Measurements from ENCODE around the gene GNAO1.
A peak's percentile ranks its signal among the peaks of the same experiment; 100 is the strongest.

Gene GNAO1

DNA sequence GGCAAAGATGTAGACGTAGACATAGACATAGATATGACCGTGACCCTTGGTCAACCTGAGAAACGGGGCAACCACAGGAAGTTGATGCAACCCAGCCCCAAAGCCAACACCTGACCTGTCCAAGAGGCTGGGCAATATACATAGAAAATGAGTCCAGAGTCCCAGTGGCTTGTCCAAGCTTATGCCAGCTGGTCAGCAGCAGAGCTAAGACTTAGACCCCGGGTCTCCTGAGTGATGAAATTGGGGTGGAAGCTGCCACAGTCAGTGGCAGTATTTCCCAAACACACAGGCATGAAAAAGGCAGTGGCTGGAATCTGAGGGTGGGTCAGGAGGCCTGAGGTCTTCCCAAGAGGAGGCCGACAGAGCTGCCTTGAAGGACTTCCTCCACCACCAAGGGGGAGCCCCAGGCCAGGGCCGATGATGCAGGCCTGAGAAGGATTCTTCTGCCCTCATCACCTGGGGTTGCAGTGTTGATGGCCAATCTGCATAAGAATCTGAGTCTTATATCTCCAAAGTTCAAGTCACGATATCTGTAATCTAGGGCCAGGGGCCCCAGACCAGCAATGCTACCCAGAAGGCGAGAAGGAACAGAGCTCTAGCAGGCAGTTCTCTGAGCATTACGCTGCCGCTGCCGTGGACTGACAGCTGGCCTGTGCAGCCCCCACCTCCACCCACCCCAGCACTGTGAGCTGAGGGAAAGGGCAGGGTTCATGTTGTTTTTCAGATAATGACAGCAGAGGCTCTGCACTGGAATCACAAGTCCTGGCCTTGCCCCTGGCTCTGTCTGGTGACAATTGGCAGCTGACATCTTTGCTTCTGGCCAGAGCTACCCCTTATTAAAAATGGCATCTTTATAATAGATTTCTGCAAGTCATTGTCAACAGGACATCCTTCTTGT is 72.7 kb downstream of the GNAO1 start:
- WGBS, 2 donors (ENCODE audit: extremely low coverage in 2 of 2, insufficient read length in 2 of 2, insufficient replicate concordance in 1 of 2), result no CpG with 5 or more reads among the region's 11 CpGs
- Histone ChIP-seq H2BK15ac (ENCODE audit: low read length) (no peak overlapping the region), H2BK120ac (ENCODE audit: low read depth, low read length) (no peak overlapping the region), H2AK5ac (ENCODE audit: low read depth, low read length) (no peak overlapping the region), H3K4me2 (ENCODE audit: insufficient read depth, low read length, poor library complexity, severe bottlenecking) (no peak overlapping the region), H4K91ac (ENCODE audit: low read depth, low read length, poor library complexity) (no peak overlapping the region), H3K14ac (ENCODE audit: low read length) (no peak overlapping the region), H3K27me3 (ENCODE audit: control insufficient read depth in 3 of 3, insufficient read depth in 3 of 3, low read depth in 1 of 3, low read length in 3 of 3) (no peaks in the 10 kb centered on the region), H3K4ac (ENCODE audit: low read length) (no peak overlapping the region), H2AFZ (ENCODE audit: low read length) (peak overlapping the region; percentile 35), H3K36me3 (replicated peaks in 1 of 2; ENCODE audit: control insufficient read depth in 2 of 2, insufficient read depth in 2 of 2, low read length in 2 of 2) (no peaks in the 10 kb centered on the region), H2BK5ac (ENCODE audit: low read length) (no peak overlapping the region), H3K18ac (ENCODE audit: low read length) (no peak overlapping the region), H3K9me3 (replicated peaks in 1 of 2; ENCODE audit: control insufficient read depth in 2 of 2, insufficient read depth in 1 of 2, low read depth in 1 of 2, low read length in 2 of 2) (no peaks in the 10 kb centered on the region), H3K4me1 (ENCODE audit: control insufficient read depth in 2 of 2, insufficient read depth in 1 of 2, low read depth in 1 of 2, low read length in 2 of 2) (peaks cover 7 to 12% of the 10 kb centered on the region in 2 donors), H3K27ac (replicated peaks; ENCODE audit: low read length) (no peak overlapping the region), H4K8ac (ENCODE audit: low read depth, low read length) (no peak overlapping the region), H2BK12ac (ENCODE audit: low read length) (no peak overlapping the region), H3K79me1 (ENCODE audit: low read depth, low read length) (no peaks in the 10 kb centered on the region), H3K4me3 (ENCODE audit: low read length in 2 of 2) (no peak overlapping the region), H3K9ac (ENCODE audit: low read depth, low read length, poor library complexity) (no peak overlapping the region), H3K23ac (ENCODE audit: low read depth, low read length, poor library complexity) (peak overlapping the region; percentile 39)
- DNase-seq (ENCODE audit: low spot score), result no peak

DNA sequence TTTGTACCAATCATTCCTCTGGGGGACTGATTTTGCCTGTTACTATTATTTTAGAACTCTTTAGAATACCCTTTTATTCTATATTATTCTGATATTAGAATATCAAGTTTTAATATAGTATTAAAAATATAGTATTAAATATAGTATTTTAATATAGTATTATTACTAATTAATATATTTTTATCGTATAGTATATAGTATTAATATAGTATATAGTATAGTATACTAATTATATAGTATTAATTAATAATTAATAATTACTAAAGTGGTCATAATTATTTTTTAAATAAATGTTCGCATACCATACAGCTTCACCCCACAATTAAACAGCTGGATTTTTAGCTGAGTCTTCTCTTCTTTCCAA is 73.3 kb downstream of the GNAO1 start:
- Histone ChIP-seq H3K9ac (ENCODE audit: low read depth, low read length, poor library complexity) (no peak overlapping the region), H2AK5ac (ENCODE audit: low read depth, low read length) (no peak overlapping the region), H3K36me3 (replicated peaks in 1 of 2; ENCODE audit: control insufficient read depth in 2 of 2, insufficient read depth in 2 of 2, low read length in 2 of 2) (no peaks in the 10 kb centered on the region), H2BK12ac (ENCODE audit: low read length) (no peak overlapping the region), H3K18ac (ENCODE audit: low read length) (no peak overlapping the region), H2AFZ (ENCODE audit: low read length) (no peak overlapping the region), H3K14ac (ENCODE audit: low read length) (no peak overlapping the region), H3K4ac (ENCODE audit: low read length) (no peak overlapping the region), H2BK120ac (ENCODE audit: low read depth, low read length) (no peak overlapping the region), H3K27me3 (ENCODE audit: control insufficient read depth in 3 of 3, insufficient read depth in 3 of 3, low read depth in 1 of 3, low read length in 3 of 3) (no peaks in the 10 kb centered on the region), H3K27ac (replicated peaks; ENCODE audit: low read length) (no peak overlapping the region), H3K79me1 (ENCODE audit: low read depth, low read length) (no peaks in the 10 kb centered on the region), H2BK5ac (ENCODE audit: low read length) (no peak overlapping the region), H3K4me3 (ENCODE audit: low read length in 2 of 2) (no peak overlapping the region), H3K23ac (ENCODE audit: low read depth, low read length, poor library complexity) (no peak overlapping the region), H3K9me3 (replicated peaks in 1 of 2; ENCODE audit: control insufficient read depth in 2 of 2, insufficient read depth in 1 of 2, low read depth in 1 of 2, low read length in 2 of 2) (no peaks in the 10 kb centered on the region), H2BK15ac (ENCODE audit: low read length) (no peak overlapping the region), H4K91ac (ENCODE audit: low read depth, low read length, poor library complexity) (no peak overlapping the region), H3K4me1 (ENCODE audit: control insufficient read depth in 2 of 2, insufficient read depth in 1 of 2, low read depth in 1 of 2, low read length in 2 of 2) (peaks cover 10% of the 10 kb centered on the region in 2 donors), H4K8ac (ENCODE audit: low read depth, low read length) (no peak overlapping the region), H3K4me2 (ENCODE audit: insufficient read depth, low read length, poor library complexity, severe bottlenecking) (no peak overlapping the region)
- no peak for DNase-seq (ENCODE audit: low spot score)
- no CpG with 5 or more reads among the region's 2 CpGs for WGBS, 2 donors (ENCODE audit: extremely low coverage in 2 of 2, insufficient read length in 2 of 2, insufficient replicate concordance in 1 of 2)

- H4K8ac ChIP-seq (ENCODE audit: low read depth, low read length), result no peak overlapping the region
- no peaks in the 10 kb centered on the region for H3K36me3 ChIP-seq (replicated peaks in 1 of 2; ENCODE audit: control insufficient read depth in 2 of 2, insufficient read depth in 2 of 2, low read length in 2 of 2)
- no peak for DNase-seq (ENCODE audit: low spot score)
- H2BK120ac ChIP-seq (ENCODE audit: low read depth, low read length), result no peak overlapping the region
- no peaks in the 10 kb centered on the region for H3K9me3 ChIP-seq (replicated peaks in 1 of 2; ENCODE audit: control insufficient read depth in 2 of 2, insufficient read depth in 1 of 2, low read depth in 1 of 2, low read length in 2 of 2)
- no peak overlapping the region for H3K18ac ChIP-seq (ENCODE audit: low read length)
- H3K4ac ChIP-seq (ENCODE audit: low read length), result no peak overlapping the region
- H3K23ac ChIP-seq (ENCODE audit: low read depth, low read length, poor library complexity), result peak overlapping the region; percentile 16
- no peaks in the 10 kb centered on the region for H3K79me1 ChIP-seq (ENCODE audit: low read depth, low read length)
- H3K27me3 ChIP-seq (ENCODE audit: control insufficient read depth in 3 of 3, insufficient read depth in 3 of 3, low read depth in 1 of 3, low read length in 3 of 3), result no peaks in the 10 kb centered on the region
- no peak overlapping the region for H3K4me3 ChIP-seq (ENCODE audit: low read length in 2 of 2)
- no peak overlapping the region for H4K91ac ChIP-seq (ENCODE audit: low read depth, low read length, poor library complexity)
- H2BK15ac ChIP-seq (ENCODE audit: low read length), result no peak overlapping the region
- no peak overlapping the region for H2AFZ ChIP-seq (ENCODE audit: low read length)
- H2BK5ac ChIP-seq (ENCODE audit: low read length), result no peak overlapping the region
- H3K4me2 ChIP-seq (ENCODE audit: insufficient read depth, low read length, poor library complexity, severe bottlenecking), result no peak overlapping the region
- no CpG with 5 or more reads among the region's 4 CpGs for WGBS, 2 donors (ENCODE audit: extremely low coverage in 2 of 2, insufficient read length in 2 of 2, insufficient replicate concordance in 1 of 2)
- H3K4me1 ChIP-seq (ENCODE audit: control insufficient read depth in 2 of 2, insufficient read depth in 1 of 2, low read depth in 1 of 2, low read length in 2 of 2), result peaks cover 9 to 10% of the 10 kb centered on the region in 2 donors
- H2AK5ac ChIP-seq (ENCODE audit: low read depth, low read length), result no peak overlapping the region
- no peak overlapping the region for H3K14ac ChIP-seq (ENCODE audit: low read length)
- H3K27ac ChIP-seq (replicated peaks; ENCODE audit: low read length), result no peak overlapping the region
- H2BK12ac ChIP-seq (ENCODE audit: low read length), result no peak overlapping the region
- H3K9ac ChIP-seq (ENCODE audit: low read depth, low read length, poor library complexity), result no peak overlapping the region
Measured at GRCh38 chr16:56265184-56265583, 73.9 kb downstream of the GNAO1 start.

DNA sequence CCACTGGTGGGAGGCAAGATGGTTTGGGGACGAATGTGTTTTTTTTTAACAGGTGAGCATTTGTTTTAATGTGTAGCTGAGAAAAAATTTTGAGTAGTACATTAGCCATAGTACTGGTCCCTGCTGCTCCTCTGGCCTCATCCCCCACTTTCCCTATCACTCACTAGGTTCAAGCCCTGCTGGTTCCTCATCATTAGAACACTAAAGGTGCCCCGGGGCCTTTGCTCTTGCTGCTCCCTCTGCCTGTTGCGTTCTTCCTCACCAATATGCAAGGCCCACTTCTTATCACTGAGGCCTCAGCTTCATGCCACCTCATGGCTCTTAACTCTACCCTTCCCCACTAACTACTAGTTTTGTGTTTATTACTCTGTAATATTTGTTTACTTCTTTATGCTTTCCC is 74.5 kb downstream of the GNAO1 start:
- no peak overlapping the region for H3K9ac ChIP-seq (ENCODE audit: low read depth, low read length, poor library complexity)
- no peak overlapping the region for H3K18ac ChIP-seq (ENCODE audit: low read length)
- no peak overlapping the region for H2BK120ac ChIP-seq (ENCODE audit: low read depth, low read length)
- H2BK12ac ChIP-seq (ENCODE audit: low read length), result no peak overlapping the region
- WGBS, 2 donors (ENCODE audit: extremely low coverage in 2 of 2, insufficient read length in 2 of 2, insufficient replicate concordance in 1 of 2), result no CpG with 5 or more reads among the region's 3 CpGs
- no peak overlapping the region for H3K23ac ChIP-seq (ENCODE audit: low read depth, low read length, poor library complexity)
- H3K36me3 ChIP-seq (replicated peaks in 1 of 2; ENCODE audit: control insufficient read depth in 2 of 2, insufficient read depth in 2 of 2, low read length in 2 of 2), result no peaks in the 10 kb centered on the region
- DNase-seq (ENCODE audit: low spot score), result no peak
- H3K4me3 ChIP-seq (ENCODE audit: low read length in 2 of 2), result no peak overlapping the region
- no peak overlapping the region for H2BK5ac ChIP-seq (ENCODE audit: low read length)
- H4K8ac ChIP-seq (ENCODE audit: low read depth, low read length), result no peak overlapping the region
- no peak overlapping the region for H2BK15ac ChIP-seq (ENCODE audit: low read length)
- H3K27me3 ChIP-seq (ENCODE audit: control insufficient read depth in 3 of 3, insufficient read depth in 3 of 3, low read depth in 1 of 3, low read length in 3 of 3), result no peaks in the 10 kb centered on the region
- no peaks in the 10 kb centered on the region for H3K79me1 ChIP-seq (ENCODE audit: low read depth, low read length)
- H3K4me2 ChIP-seq (ENCODE audit: insufficient read depth, low read length, poor library complexity, severe bottlenecking), result no peak overlapping the region
- H2AK5ac ChIP-seq (ENCODE audit: low read depth, low read length), result no peak overlapping the region
- H3K27ac ChIP-seq (replicated peaks; ENCODE audit: low read length), result no peak overlapping the region
- no peak overlapping the region for H2AFZ ChIP-seq (ENCODE audit: low read length)
- no peak overlapping the region for H3K4ac ChIP-seq (ENCODE audit: low read length)
- peaks cover 9 to 10% of the 10 kb centered on the region in 2 donors for H3K4me1 ChIP-seq (ENCODE audit: control insufficient read depth in 2 of 2, insufficient read depth in 1 of 2, low read depth in 1 of 2, low read length in 2 of 2)
- no peaks in the 10 kb centered on the region for H3K9me3 ChIP-seq (replicated peaks in 1 of 2; ENCODE audit: control insufficient read depth in 2 of 2, insufficient read depth in 1 of 2, low read depth in 1 of 2, low read length in 2 of 2)
- no peak overlapping the region for H3K14ac ChIP-seq (ENCODE audit: low read length)
- H4K91ac ChIP-seq (ENCODE audit: low read depth, low read length, poor library complexity), result no peak overlapping the region
